ENCODE results near the gene SLC9A9. TPM values are rescaled to one million over a fixed set of nuclear protein-coding genes. Genes with fewer than 3 reads are reported as not detected.

SLC9A9 gene
- total and polyA plus RNA-seq, 2 experiments from 2014 or later = 2.2 to 6.8 TPM

GRCh38 chr3:143637133-143637532 is 211.1 kb downstream of the SLC9A9 start:
- Histone ChIP-seq H3K9me3 (ENCODE audit: low read depth) (no peaks in the 10 kb centered on the region), H4K20me1 (ENCODE audit: insufficient read depth, poor library complexity, severe bottlenecking) (no peaks in the 10 kb centered on the region), H3K4me3 (no peak overlapping the region), H3K9me2 (replicated peaks; ENCODE audit: insufficient read depth) (no peaks in the 10 kb centered on the region), H3K4me2 (no peak overlapping the region), H3K27ac (no peak overlapping the region), H3K4me1 (ENCODE audit: insufficient read depth) (no peaks in the 10 kb centered on the region), H3K79me2 (no peaks in the 10 kb centered on the region), H2AFZ (no peak overlapping the region), H3K27me3 (no peaks in the 10 kb centered on the region), H3K36me3 (replicated peaks; ENCODE audit: insufficient read depth, low read depth) (no peaks in the 10 kb centered on the region)
- WGBS (ENCODE audit: low lambda C conversion rate, missing lambda C conversion rate) = 88% methylated on average over 1 of the region's 1 CpG
- no peak for DNase-seq (ENCODE audit: low spot score)
- TF ChIP-seq EZH2phosphoT487 (IDR thresholded peaks at IDR 0.05; ENCODE audit: low read depth, severe bottlenecking, unreplicated experiment) = no peak
- no peak for TF ChIP-seq CTCF (IDR thresholded peaks at IDR 0.05; ENCODE audit: poor library complexity)
- TF ChIP-seq EZH2 (IDR thresholded peaks at IDR 0.05; ENCODE audit: borderline replicate concordance) = no peak

GRCh38 chr3:143634991-143635390 is 213.3 kb downstream of the SLC9A9 start:
- Histone ChIP-seq H3K9me2 (replicated peaks; ENCODE audit: insufficient read depth) (no peaks in the 10 kb centered on the region), H4K20me1 (ENCODE audit: insufficient read depth, poor library complexity, severe bottlenecking) (no peaks in the 10 kb centered on the region), H3K4me2 (no peak overlapping the region), H3K27me3 (no peaks in the 10 kb centered on the region), H3K4me1 (ENCODE audit: insufficient read depth) (no peaks in the 10 kb centered on the region), H3K36me3 (replicated peaks; ENCODE audit: insufficient read depth, low read depth) (no peaks in the 10 kb centered on the region), H3K27ac (no peak overlapping the region), H2AFZ (no peak overlapping the region), H3K4me3 (no peak overlapping the region), H3K9me3 (ENCODE audit: low read depth) (no peaks in the 10 kb centered on the region), H3K79me2 (no peaks in the 10 kb centered on the region)
- TF ChIP-seq EZH2phosphoT487 (IDR thresholded peaks at IDR 0.05; ENCODE audit: low read depth, severe bottlenecking, unreplicated experiment) (no peak), CTCF (IDR thresholded peaks at IDR 0.05; ENCODE audit: poor library complexity) (no peak), EZH2 (IDR thresholded peaks at IDR 0.05; ENCODE audit: borderline replicate concordance) (no peak)
- DNase-seq (ENCODE audit: low spot score) = no peak
- 84% methylated on average over 4 of the region's 4 CpGs for WGBS (ENCODE audit: low lambda C conversion rate, missing lambda C conversion rate)

- Histone ChIP-seq H3K27me3 (no peaks in the 10 kb centered on the region), H3K4me3 (no peak overlapping the region), H2AFZ (no peak overlapping the region), H3K4me1 (ENCODE audit: insufficient read depth) (no peaks in the 10 kb centered on the region), H3K4me2 (no peak overlapping the region), H3K9me3 (ENCODE audit: low read depth) (no peaks in the 10 kb centered on the region), H3K36me3 (replicated peaks; ENCODE audit: insufficient read depth, low read depth) (no peaks in the 10 kb centered on the region), H3K27ac (no peak overlapping the region), H3K9me2 (replicated peaks; ENCODE audit: insufficient read depth) (no peaks in the 10 kb centered on the region), H4K20me1 (ENCODE audit: insufficient read depth, poor library complexity, severe bottlenecking) (no peaks in the 10 kb centered on the region), H3K79me2 (no peaks in the 10 kb centered on the region)
- DNase-seq (ENCODE audit: low spot score) = no peak
- no peak for TF ChIP-seq EZH2 (IDR thresholded peaks at IDR 0.05; ENCODE audit: borderline replicate concordance)
- TF ChIP-seq CTCF (IDR thresholded peaks at IDR 0.05; ENCODE audit: poor library complexity) = no peak
- TF ChIP-seq EZH2phosphoT487 (IDR thresholded peaks at IDR 0.05; ENCODE audit: low read depth, severe bottlenecking, unreplicated experiment) = no peak
These were observed 213.8 kb downstream of the SLC9A9 start for GRCh38 chr3:143634427-143634826.

GRCh38 chr3:143633816-143634215 is 214.5 kb downstream of the SLC9A9 start:
- no peak overlapping the region for H2AFZ ChIP-seq
- TF ChIP-seq CTCF (IDR thresholded peaks at IDR 0.05; ENCODE audit: poor library complexity) (no peak), EZH2 (IDR thresholded peaks at IDR 0.05; ENCODE audit: borderline replicate concordance) (no peak), EZH2phosphoT487 (IDR thresholded peaks at IDR 0.05; ENCODE audit: low read depth, severe bottlenecking, unreplicated experiment) (no peak)

More at GRCh38 chr3:143633816-143634215, 214.5 kb downstream of the SLC9A9 start:
- H3K79me2 ChIP-seq = no peaks in the 10 kb centered on the region
- H3K27me3 ChIP-seq = no peaks in the 10 kb centered on the region
- no peaks in the 10 kb centered on the region for H3K9me3 ChIP-seq (ENCODE audit: low read depth)
- H3K36me3 ChIP-seq (replicated peaks; ENCODE audit: insufficient read depth, low read depth) = no peaks in the 10 kb centered on the region
- WGBS (ENCODE audit: low lambda C conversion rate, missing lambda C conversion rate) = 94% methylated on average over 3 of the region's 3 CpGs
- no peak overlapping the region for H3K27ac ChIP-seq
- no peaks in the 10 kb centered on the region for H4K20me1 ChIP-seq (ENCODE audit: insufficient read depth, poor library complexity, severe bottlenecking)
- no peak for DNase-seq (ENCODE audit: low spot score)
- H3K4me3 ChIP-seq = no peak overlapping the region
- no peaks in the 10 kb centered on the region for H3K4me1 ChIP-seq (ENCODE audit: insufficient read depth)
- H3K4me2 ChIP-seq = no peak overlapping the region
- no peaks in the 10 kb centered on the region for H3K9me2 ChIP-seq (replicated peaks; ENCODE audit: insufficient read depth)
